ENCODE results near the gene GH2.

- no peak for TF ChIP-seq POLR2A (IDR thresholded peaks at IDR 0.05)
- TF ChIP-seq, protein P1, sequence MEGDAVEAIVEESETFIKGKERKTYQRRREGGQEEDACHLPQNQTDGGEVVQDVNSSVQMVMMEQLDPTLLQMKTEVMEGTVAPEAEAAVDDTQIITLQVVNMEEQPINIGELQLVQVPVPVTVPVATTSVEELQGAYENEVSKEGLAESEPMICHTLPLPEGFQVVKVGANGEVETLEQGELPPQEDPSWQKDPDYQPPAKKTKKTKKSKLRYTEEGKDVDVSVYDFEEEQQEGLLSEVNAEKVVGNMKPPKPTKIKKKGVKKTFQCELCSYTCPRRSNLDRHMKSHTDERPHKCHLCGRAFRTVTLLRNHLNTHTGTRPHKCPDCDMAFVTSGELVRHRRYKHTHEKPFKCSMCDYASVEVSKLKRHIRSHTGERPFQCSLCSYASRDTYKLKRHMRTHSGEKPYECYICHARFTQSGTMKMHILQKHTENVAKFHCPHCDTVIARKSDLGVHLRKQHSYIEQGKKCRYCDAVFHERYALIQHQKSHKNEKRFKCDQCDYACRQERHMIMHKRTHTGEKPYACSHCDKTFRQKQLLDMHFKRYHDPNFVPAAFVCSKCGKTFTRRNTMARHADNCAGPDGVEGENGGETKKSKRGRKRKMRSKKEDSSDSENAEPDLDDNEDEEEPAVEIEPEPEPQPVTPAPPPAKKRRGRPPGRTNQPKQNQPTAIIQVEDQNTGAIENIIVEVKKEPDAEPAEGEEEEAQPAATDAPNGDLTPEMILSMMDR (IDR thresholded peaks at IDR 0.05), result no peak
These were observed 31.3 kb downstream of the GH2 start for GRCh38 chr17:63850401-63850800.
